Fibroblast of villous mesenchyme (primary cell): ENCODE results near the gene RBCK1. TPM values are rescaled to one million over a fixed set of nuclear protein-coding genes. Genes with fewer than 3 reads are reported as not detected.

Experiments used
- DNase-seq: peaks from one replicate; pipeline ENCODE4 v3.0.0-alpha.2; 2010; ENCODE audit warnings: low read depth
- H3K4me3 ChIP-seq: 2 replicates; pipeline ENCODE4 v1.5.1; 2011; ENCODE audit warnings: low read depth, mild to moderate bottlenecking, low read length
- total RNA-seq: library from RNA; depleted of rRNA; stranded (reverse); fragments of >200 nt; gene quantifications from 2 replicates; pipeline ENCODE4 v1.2.3, GENCODE V29; 2012
- TF ChIP-seq, protein P1 (sequence below): IDR thresholded peaks from 2 replicates; pipeline ENCODE4 v1.5.1; 2012; ENCODE audit warnings: low read depth, mild to moderate bottlenecking, low read length; ENCODE audit not compliant: insufficient read depth

The RBCK1 gene
- total RNA-seq, 1 donor = 59.2 TPM

DNA sequence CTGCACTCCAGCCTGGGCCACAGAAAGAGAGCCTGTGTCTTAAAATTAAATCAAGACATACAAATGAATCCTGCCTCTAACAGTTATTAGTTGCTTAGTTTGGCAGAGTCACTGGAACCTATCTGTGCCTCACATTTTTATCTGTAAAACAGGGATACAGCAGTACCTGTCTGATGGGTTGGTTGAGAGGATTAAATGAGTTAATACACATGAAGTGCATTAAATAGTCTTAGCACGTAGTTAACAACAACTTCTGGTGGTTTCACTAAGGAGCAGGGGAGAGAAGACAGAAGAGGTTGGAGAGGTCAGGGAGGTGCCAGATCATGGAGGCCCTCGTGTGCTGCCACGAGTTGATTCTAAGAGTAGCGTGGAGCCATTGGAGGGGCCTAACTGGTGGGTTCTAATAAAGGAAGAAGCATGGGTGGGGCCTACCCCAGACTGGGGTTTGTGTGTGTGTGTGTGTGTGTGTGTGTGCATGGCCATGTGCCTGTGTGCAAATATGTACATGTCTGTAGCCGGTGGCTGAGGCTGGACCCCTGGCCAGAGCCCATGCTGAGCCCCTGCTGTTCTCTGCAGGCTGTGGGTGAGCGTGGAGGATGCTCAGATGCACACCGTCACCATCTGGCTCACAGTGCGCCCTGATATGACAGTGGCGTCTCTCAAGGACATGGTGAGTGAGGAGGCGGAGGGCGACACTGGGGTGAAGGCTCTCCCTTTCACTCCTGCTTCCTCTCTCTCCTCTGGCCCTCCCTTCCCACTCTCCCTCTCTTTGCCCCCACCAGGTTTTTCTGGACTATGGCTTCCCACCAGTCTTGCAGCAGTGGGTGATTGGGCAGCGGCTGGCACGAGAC, 9.1 kb downstream of the RBCK1 start:
- TF ChIP-seq, protein P1, sequence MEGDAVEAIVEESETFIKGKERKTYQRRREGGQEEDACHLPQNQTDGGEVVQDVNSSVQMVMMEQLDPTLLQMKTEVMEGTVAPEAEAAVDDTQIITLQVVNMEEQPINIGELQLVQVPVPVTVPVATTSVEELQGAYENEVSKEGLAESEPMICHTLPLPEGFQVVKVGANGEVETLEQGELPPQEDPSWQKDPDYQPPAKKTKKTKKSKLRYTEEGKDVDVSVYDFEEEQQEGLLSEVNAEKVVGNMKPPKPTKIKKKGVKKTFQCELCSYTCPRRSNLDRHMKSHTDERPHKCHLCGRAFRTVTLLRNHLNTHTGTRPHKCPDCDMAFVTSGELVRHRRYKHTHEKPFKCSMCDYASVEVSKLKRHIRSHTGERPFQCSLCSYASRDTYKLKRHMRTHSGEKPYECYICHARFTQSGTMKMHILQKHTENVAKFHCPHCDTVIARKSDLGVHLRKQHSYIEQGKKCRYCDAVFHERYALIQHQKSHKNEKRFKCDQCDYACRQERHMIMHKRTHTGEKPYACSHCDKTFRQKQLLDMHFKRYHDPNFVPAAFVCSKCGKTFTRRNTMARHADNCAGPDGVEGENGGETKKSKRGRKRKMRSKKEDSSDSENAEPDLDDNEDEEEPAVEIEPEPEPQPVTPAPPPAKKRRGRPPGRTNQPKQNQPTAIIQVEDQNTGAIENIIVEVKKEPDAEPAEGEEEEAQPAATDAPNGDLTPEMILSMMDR = no peak
- no peak overlapping the region for H3K4me3 ChIP-seq
- no peak for DNase-seq

DNA sequence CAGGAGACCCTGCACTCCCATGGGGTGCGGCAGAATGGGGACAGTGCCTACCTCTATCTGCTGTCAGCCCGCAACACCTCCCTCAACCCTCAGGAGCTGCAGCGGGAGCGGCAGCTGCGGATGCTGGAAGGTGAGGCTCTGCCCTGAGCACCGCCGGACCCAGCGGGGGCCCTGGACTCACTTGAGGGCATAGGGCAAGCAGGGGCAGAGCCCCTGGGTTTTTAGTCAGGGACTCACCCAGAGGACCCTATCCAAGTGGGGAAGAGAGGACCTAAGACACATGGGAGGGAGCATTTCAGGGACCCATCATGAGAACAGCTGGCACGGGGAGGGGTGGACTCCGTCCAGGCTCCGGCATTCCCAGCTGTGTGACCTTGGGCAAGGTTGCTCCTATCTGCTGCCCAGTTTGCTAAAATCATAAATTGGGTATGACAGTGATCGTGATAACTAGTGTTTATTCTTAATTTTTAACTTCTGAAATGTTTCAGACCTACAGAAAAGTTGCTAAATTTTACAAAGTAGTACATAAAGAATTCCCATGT, 9.8 kb downstream of the RBCK1 start:
- DNase-seq = no peak
- no peak overlapping the region for H3K4me3 ChIP-seq
- TF ChIP-seq, protein P1 = no peak

DNA sequence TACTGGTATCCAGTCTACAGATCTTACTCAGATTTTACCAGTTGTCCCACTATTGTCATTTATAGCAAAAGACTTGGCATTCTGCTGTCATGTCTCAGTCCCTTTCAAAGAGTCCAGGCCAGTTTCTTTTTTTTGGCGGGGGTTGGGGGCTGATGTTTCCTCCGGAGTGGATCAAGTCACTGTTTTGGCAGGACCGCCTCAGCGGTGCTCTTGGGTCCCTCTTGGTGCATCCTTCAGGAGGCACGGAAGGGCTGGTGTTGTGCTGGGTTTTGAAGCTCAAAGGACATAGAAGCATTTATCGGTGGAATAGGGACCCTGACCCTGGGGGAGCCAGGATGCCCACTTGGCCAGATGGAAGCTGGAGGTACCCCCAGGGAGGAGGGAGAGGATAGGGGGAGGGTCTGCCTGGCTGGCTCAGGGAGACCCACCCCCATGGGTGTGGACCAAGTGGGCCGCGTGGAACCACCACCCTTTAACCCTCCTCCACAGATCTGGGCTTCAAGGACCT, 10.8 kb downstream of the RBCK1 start:
- no peak overlapping the region for H3K4me3 ChIP-seq
- TF ChIP-seq, protein P1 = no peak
- DNase-seq = no peak

DNA sequence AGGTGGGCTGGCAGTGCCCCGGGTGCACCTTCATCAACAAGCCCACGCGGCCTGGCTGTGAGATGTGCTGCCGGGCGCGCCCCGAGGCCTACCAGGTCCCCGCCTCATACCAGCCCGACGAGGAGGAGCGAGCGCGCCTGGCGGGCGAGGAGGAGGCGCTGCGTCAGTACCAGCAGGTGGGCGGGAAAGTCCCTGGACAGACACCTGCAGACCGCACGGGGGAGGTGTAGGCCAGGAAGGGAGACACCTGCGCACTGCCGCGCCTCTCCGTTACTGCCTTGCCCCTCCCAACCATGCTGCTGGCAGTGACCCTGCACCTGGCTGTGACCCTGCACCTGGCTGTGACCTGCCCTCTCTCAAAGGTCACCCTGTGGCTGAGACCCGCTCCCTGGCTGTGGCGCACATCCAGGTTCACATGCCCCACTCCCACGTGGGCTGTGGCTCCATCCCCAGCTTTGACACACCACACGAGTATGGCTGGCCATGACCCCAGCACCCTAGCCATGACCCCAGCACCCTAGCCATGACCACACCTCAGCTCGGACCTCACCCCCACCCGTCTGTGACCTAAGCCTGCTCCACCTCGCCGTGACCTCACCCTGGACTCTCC, 11.6 kb downstream of the RBCK1 start:
- TF ChIP-seq, protein P1 = no peak
- DNase-seq = no peak
- H3K4me3 ChIP-seq = no peak overlapping the region

DNA sequence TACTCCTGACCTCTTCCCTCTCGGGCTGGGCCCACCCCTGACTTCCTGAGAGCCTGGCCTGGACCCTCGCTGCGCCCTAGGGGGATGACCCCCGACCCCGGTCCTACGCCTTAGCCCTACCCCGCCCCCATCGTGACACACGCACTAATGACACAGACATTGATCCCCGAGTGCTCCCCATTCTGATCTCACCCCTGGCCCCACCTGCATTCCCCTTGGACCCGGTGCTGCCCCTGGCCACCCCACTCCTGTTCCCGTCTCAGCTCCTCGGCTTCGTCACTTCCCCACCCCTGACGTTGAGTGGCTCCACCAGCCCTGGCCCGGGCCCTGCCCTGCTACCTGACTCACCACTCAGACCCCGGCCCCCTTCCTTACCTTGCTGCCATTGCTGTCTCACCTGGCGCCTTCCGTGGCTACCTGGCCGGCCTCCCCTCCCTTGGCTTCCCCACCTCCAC, 12.1 kb downstream of the RBCK1 start:
- no peak overlapping the region for H3K4me3 ChIP-seq
- TF ChIP-seq, protein P1 = no peak
- no peak for DNase-seq

DNA sequence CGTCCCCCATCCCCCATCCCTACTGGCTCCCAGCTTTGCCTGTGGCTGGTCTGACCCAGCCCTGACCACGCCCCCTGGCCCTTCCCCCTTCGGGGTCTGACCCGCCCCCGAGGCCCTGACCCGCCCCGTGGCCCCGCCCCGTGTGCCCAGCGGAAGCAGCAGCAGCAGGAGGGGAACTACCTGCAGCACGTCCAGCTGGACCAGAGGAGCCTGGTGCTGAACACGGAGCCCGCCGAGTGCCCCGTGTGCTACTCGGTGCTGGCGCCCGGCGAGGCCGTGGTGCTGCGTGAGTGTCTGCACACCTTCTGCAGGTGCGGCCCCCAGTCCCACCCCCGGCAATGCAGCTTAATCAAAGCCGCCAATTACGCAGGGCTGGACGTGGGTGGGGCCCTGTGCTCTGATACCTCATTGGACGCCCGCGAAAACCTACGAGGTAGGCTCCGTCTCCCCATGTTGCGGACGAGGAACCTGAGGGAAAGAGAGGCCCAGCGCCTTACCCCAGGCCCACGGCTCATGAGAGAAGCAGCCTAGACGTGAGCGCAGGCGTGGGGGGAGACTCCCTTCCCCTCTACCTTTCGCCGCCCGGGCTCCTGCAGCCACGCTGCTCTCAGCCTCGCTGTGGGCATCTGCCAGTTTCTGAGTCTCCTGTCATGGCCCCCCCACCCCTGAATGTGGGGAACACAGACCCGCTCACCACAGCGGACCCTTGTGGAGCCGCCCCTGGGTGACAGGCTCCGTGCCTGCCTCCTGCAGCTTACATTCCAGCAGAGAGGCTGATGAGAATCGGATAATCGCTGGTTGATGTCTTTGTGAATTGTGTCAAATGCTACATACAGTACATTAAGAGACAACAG, 12.8 kb downstream of the RBCK1 start:
- H3K4me3 ChIP-seq = no peak overlapping the region
- DNase-seq = no peak
- TF ChIP-seq, protein P1 = no peak
